ENCODE results near the gene RGS16.
A peak's percentile ranks its signal among the peaks of the same experiment; 100 is the strongest.

RGS16 gene

DNA sequence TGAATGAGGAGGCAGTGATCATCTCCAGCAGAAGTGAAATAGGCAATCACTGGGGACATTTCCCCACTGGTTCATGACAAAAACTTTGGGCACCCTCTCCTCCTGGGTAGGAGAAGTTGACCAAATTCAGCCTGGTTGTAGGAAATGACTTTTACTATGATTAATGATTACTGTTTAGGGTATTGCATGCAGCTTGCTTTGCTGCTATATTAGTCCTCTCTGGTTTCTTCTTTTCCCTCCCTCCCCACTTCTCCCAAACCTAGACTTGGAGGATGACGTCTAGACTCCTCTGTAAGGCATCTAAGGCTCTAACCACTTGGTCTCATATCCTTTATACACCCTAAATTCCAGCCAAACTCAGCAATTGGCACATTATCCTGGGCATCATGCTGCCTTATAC lies 3.4 kb upstream of the RGS16 start:
- no peak for FAIRE-seq

DNA sequence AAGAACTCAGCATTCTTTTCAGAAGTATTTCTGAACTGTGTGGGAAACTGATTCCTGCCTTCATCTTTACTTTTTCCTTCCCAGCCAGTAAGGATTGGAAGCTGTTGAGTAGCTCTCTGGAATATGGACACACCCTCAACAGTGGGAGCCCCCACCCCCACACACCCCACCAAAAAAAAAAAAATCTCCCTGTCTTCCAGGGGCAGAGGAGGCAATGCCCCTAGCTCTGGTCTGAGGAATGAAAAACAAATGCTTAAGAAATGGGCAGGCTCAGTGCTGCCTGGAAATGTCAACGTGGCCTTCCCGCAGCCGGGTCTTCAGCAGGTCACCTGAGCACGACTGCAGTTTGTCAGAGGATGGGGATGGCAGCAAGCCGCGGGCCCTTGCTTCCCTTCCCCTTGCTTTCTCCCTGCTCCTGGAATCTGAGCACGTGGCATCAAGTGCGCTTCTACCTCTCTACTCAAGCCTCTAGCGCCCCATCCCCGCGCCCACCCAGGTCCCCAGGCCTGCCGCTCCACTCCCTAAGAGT lies 479 bp downstream of the RGS16 start:
- no peak for FAIRE-seq

GRCh38 chr1:182602935-182603645 lies 1.1 kb downstream of the RGS16 start:
- FAIRE-seq, result no peak

DNA sequence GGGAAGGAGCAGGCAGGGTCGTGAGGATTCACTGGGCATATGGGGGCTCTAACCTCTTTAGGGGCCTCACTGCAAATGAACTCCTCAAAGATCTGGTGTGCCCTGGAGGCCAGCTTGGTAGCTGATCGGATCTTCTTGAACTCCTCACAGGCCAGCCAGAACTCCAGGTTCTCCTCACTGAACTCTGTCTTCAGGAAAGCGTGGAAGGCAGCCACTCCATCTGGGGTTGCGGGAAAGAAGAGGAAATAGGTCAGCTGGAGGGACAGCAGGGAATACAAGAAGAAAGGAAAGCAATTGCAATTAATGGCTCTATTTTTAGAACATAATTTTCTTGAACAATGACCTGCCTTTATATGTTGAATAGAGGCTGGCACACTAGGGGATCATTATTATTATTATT lies 2.3 kb downstream of the RGS16 start:
- no peak for FAIRE-seq

DNA sequence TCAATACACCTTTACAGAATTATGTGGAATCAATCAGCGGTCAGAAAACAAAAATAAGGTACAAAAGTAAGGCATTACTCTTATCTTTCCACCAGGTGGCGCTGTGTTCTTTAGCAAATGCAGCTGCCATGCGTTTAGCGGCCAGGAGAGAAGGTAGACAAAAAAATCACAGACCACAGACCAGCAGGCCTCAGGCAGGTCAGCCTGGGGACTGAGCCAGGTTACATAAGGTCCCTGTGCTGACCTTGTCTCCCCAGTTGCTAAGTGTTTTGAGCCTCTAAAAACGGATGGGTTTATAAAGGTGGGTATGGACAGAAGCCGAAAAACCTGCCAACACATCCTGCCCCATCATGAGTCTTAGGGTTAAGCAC lies 2.8 kb downstream of the RGS16 start:
- FAIRE-seq, result peak; percentile 77

DNA sequence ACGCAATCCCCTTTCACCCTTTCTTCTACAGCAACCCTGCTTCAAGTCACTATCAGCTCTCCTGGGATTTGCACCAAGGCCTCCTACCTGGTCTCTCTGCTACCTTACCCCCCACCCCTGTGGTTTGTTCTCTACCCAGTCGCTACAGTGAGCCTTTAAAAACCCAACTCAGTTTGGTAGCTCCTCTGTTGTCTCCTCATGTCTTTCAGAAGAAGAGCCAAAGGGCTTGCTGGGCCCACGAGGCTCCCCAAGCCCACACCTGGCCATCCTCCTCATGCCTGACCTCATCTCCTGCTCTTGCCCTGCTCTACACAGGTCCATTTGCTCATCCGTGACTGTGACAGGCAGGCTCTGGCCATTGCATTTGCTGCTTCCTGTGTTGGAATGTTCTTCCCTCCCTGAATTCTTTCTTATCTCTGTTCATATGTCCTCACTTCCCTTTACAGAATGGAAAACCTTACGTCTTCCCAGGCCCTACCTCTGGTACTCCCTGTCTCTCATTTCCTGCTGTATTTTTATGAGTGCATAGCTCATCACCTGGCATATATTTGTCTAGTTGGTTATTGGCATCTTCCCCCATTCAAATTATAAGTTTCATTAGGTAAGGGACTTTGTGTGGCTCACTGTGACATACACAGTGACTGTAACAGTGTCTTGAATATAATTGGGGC lies 3.3 kb downstream of the RGS16 start:
- FAIRE-seq, result no peak

DNA sequence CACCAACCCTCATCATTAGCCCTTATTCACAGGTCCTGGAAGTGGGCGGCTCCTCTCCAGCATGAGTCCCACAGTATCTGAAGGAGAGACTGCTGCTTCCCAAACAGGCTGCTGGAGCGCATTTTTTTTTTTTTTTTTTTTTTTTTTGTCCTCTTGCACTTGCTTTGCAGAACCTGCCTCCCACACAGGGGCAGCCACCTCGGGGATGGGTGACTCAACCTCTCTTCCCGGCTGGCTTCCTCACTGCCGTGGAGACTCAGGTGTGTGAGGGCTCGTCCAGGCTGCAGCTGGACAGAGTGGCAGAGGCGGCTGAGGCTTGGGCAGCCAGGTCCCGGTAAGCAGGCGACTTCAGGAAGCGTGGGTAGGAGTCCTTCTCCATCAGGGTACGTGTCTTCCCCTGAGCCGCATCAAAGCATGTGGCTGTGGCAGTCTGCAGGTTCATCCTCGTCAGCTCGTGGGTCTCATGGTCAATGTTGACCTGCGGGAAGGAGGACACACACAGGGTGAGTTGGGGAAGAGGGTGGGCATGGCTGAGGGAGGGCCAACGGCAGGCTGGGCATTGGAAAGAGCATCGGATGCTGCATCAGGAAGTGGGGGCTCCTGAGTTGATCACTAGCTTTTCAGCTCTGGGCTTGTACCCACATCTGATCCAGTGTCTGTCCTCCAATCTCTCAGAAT lies 4.0 kb downstream of the RGS16 start:
- no peak for FAIRE-seq

DNA sequence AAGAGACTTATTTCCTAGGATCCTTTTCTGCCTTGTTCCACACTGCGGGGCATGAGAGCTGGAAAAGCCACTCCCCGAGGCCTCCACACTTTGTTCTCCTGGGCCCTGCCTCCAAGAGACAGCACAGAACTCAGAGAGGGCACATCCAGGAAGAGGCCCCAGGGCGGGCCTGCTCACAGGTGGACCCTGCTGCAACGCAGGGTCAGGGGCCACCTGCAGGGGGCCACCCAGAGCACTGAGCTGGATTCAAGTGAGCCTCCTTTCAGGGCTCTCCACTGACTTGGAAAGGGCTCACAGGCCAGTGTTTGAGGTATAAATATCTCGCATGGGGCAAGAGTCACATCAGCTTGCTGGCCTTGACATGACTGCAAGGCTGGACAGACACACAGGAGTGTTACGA lies 4.8 kb downstream of the RGS16 start:
- FAIRE-seq, result no peak

- no peak for FAIRE-seq
These were observed 5.9 kb downstream of the RGS16 start for GRCh38 chr1:182598296-182598695.

DNA sequence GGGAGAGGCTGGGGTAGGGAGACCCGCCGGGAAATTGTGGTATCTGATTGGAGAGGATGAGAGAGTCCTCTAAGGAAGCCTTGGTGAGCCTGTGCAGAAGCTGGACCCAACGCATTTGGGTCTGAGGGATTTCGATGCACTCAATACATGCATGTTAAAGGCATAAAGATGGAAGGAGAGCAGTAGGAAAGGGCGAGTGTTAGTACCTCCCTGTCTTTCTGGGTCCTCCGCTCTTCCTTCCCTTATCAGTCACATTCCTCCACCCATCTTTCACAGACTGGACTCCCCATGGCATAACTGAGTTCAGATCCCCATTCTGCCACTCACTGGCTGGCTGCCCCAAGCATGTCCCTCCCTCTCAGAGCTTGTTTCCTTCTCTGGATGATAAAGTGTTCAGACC lies 7.3 kb downstream of the RGS16 start:
- no peak for FAIRE-seq

- FAIRE-seq, result peak; percentile 96
These were observed 8.4 kb downstream of the RGS16 start for GRCh38 chr1:182595641-182596240.

DNA sequence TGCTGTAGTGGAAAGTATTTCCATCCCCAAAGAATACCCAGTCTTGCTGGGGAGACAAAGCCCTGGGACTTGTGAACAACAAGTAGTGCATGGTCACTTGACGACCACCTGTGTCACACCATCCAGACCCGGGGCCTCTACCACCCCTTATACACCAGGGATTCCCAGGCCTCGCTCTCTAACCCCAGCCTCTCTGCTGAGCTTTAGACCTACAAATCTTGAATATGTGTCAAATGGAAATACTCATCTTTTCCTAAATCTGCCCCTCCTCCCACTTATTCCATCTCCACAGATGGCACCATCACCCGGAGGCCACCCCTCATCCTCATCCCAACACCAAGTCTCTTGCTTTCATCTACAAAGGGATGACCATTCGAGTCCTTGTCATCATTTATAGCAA lies 14.3 kb downstream of the RGS16 start:
- no peak for FAIRE-seq

- no peak for FAIRE-seq
These were observed 14.7 kb downstream of the RGS16 start for GRCh38 chr1:182589520-182589919.

GRCh38 chr1:182588500-182589396 lies 15.4 kb downstream of the RGS16 start, which contains the start of gene RNASEL:
RNASEL (minus strand) TSS chr1:182589256; CDS start chr1:182586806, 2,450 bp downstream.
- FAIRE-seq, result no peak

DNA sequence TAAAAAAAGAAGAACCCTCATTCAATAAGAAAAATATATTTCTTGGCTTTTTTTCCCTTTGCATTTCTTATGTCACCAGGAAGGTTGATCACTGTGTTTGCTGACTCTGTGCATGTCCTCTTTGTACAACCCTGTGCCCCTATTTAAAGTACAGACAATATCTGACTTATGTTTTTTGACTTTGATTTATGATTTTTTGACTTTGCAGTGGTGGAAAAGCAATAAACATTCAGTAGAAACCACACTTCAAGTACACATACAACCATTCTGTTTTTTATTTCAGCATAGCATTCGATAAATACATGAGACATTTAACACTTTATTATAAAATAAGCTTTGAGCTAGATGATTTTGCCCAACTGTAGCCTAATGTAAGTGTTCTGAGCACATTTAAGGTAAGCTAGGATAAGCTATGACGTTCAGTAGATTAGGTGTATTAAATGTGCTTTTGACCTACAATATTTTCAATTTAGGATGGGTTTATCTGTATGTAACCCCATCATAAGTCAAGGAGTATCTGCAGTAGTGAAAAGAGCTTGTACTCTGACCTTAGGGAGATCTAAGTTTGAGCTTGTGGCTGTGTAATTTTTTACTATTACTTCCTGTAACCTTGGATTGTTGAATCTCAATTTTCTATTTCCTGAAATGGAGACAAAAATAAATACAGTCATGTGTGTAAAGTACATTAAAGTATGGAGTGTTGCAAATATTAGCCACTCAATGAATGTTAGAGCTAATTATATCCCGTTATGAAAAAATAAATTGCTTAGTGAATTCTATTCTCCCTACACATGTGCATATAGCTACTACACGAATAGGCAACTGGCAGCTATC lies 16.3 kb downstream of the RGS16 start:
- FAIRE-seq, result no peak

DNA sequence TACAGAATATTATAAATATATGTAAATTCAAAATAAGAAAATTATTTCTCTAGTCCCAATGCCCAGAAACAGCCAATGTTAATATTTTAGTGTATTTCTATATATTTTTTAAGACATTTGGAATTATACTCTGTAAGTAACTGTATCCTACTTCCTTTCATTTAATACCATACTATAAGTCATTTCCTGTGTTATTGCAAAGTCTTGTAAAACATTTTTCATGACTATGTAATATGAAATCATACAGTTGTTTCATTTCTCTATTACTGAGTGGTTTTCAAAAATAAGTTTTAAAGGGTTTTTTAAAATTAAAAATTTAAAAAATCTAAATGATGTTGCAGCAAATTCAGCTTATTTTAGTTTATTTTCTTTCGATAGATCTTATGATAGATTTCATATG lies 17.1 kb downstream of the RGS16 start:
- FAIRE-seq, result peak; percentile 82

DNA sequence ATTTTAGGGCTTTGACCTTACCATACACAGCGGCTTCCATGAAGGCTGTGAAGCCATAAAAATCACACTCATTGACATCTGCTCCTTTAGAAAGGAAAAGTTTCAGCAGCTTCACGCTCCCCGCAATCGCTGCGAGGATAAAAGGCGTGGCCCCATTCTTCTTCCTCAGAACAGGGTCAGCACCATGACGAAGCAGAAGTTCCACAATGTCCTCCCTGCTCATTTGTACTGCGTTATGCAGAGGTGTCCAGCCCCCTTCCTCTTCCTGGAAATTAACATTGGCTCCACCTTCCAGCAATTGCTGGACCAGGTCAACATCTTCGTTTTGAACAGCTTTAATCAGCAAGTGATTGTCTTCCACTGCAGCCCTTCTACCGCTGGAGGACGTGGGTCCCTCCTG lies 17.8 kb downstream of the RGS16 start:
- no peak for FAIRE-seq

- FAIRE-seq, result no peak
These were observed 19.4 kb downstream of the RGS16 start for GRCh38 chr1:182584746-182585145.

DNA sequence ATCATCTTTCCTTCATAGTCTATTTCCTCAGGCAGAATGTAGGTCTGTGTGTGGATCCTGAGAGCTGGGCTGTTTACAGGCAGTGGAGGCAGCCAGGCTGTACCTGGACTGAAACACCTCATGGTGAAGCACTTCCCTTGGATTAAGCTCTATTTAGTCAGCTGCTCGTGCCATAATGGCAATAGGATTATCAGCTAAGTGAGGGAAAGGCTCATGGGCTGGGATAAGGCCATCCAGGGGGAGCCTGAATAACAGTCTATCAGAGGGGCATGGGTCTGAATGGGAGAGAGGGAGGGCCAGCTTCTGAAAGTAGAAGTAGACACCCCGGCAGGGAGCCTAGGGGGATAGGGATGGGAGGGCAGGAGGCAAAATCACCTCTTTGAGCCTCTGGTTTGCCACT lies 23.5 kb downstream of the RGS16 start:
- FAIRE-seq, result no peak

DNA sequence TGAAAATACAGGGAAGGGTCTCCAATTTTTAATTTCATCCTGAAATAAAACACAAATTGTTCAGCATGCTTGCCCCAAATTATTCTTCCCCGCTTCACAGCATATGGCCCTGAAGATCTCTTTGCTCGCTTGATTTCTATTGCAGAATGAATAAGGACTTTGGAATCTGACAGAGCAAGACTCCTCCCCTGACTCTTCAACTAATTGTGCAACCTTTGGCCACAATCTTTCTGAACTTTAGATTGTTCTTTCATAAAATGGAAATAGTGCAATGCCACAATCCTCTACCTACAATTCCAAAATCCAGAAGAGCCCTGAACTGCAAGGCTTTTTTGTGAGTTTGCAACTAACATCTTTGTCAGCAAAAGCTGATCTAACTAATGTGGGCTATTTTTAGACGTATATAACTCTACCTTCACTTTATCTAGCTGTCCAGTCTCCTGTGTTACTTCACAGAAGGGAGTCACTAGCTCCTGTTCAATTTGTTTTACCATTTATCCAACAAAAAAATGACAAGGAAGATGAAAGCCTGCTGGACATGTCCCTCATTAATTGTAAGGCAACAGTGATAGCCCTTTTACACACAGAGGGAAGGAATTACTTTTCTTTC lies 28.5 kb downstream of the RGS16 start:
- no peak for FAIRE-seq

DNA sequence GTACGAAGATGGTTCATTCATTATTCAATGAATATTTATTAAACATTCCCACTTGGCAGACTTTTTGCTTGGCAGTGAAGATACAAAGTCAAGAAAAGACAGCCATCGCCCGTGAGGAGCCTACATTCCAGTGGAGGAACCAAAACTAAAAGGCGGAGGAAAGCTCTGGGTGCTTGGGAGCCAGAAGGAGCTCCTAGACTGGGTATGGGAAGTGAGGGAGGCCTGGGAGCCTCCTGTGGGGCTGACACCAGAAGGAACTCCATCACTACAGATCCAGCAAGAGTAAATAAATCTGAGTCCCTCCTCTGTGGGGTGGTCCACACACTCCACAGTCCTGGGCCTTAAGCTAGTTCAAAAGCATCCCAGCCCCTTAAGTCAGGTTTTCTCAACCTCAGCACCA lies 30.0 kb downstream of the RGS16 start:
- FAIRE-seq, result no peak

All from TTC549 (cell line).